A549 (cell line): ENCODE results near the gene VBP1. TPM values are rescaled to one million over a fixed set of nuclear protein-coding genes. Genes with fewer than 3 reads are reported as not detected.
A peak's percentile ranks its signal among the peaks of the same experiment; 100 is the strongest.

ENCODE experiments used
- ATAC-seq, 2 experiments: fragments of 200-7000 bp in 1 of 2; fragments of >200 bp in 1 of 2; cut with Nextera tagmentation in 1 of 2; cut with Tn5 transposase in 1 of 2; 3 replicates each; pipeline versions ENCODE4 v1.8.0 to v1.9.1; 2018 to 2020; ENCODE audit warnings: mild to moderate bottlenecking in 1 of 2, moderate library complexity in 1 of 2
- CTCF ChIA-PET: fragments of 300-600 bp; sonication (Branson Sonifier 250); formaldehyde crosslinking; extraction: SDS; loops from one replicate; lab custom pipeline; 2021; ENCODE audit warnings: antibody characterized with exemption, inconsistent platforms; lab: Yijun Ruan, JAX
- POLR2A ChIA-PET: fragments of 350-600 bp; formaldehyde crosslinking; extraction: SDS; loops from one replicate; lab custom pipeline; 2021; ENCODE audit warnings: antibody characterized with exemption, inconsistent platforms; lab: Yijun Ruan, JAX
- DNase-seq, 2 experiments: peaks; one replicate each; pipeline versions ENCODE4 v3.0.0 to v3.0.0-alpha.2; 2011 to 2016; ENCODE audit warnings: low read depth in 1 of 2, low spot score in 1 of 2
- FAIRE-seq: peaks from 2 replicates; lab custom pipeline; 2011; peaks lifted over from hg19 to GRCh38; lab: Jason Lieb, UNC
- H3K27ac ChIP-seq, 2 experiments: fragments of >200 bp; sonication (Bioruptor Twin); formaldehyde crosslinking; 3 replicates each; pipeline ENCODE4 v1.5.1; 2016 to 2017
- H3K4me1 ChIP-seq: fragments of >200 bp; sonication (Bioruptor Twin); formaldehyde crosslinking; 3 replicates; pipeline ENCODE4 v1.6.1; 2016
- H3K4me2 ChIP-seq: fragments of >200 bp; sonication (Bioruptor Twin); formaldehyde crosslinking; 3 replicates; pipeline ENCODE4 v1.6.1; 2016
- H3K4me3 ChIP-seq: fragments of >200 bp; sonication (Bioruptor Twin); formaldehyde crosslinking; 3 replicates; pipeline ENCODE4 v1.5.1; 2016
- H3K9me3 ChIP-seq: fragments of >200 bp; sonication (Bioruptor Twin); formaldehyde crosslinking; 3 replicates; pipeline ENCODE4 v1.6.1; 2016
- BCL3 ChIP-seq: fragments of >200 bp; sonication (Bioruptor Twin); formaldehyde crosslinking; IDR thresholded peaks from 3 replicates; pipeline ENCODE4 v1.6.1; 2016
- BHLHE40 ChIP-seq: IDR thresholded peaks from 2 replicates; pipeline ENCODE4 v1.6.1; 2012; ENCODE audit warnings: low read depth, low read length, inconsistent platforms
- CHD2 ChIP-seq: fragments of 150-350 bp; IDR thresholded peaks from 2 replicates; pipeline ENCODE4 v1.6.1; 2014; ENCODE audit warnings: low read length; ENCODE audit not compliant: partially characterized antibody
- CHD4 ChIP-seq: fragments of 200-600 bp; sonication (generic); IDR thresholded peaks from 2 replicates; pipeline ENCODE4 v1.6.1; 2016; ENCODE audit warnings: antibody characterized with exemption, mild to moderate bottlenecking, borderline replicate concordance
- E2F6 ChIP-seq: IDR thresholded peaks from 2 replicates; pipeline ENCODE4 v1.6.1; 2012; ENCODE audit warnings: low read depth, borderline replicate concordance
- EHF ChIP-seq: fragments of 250-450 bp; sonication (Bioruptor Pico); IDR thresholded peaks from 2 replicates; pipeline ENCODE4 v1.5.0; 2020; ENCODE audit warnings: mild to moderate bottlenecking
- ELK1 ChIP-seq: fragments of 150-350 bp; IDR thresholded peaks from 2 replicates; pipeline ENCODE4 v1.6.1; 2014; ENCODE audit warnings: low read depth, mild to moderate bottlenecking, low read length
- ESRRA ChIP-seq: fragments of 150-350 bp; IDR thresholded peaks from 2 replicates; pipeline ENCODE4 v1.6.1; 2014; ENCODE audit warnings: mild to moderate bottlenecking, low read length, borderline replicate concordance
- FOSB ChIP-seq: fragments of 250-450 bp; sonication (Bioruptor Pico); IDR thresholded peaks from 2 replicates; pipeline ENCODE4 v1.5.0; 2020; ENCODE audit warnings: mild to moderate bottlenecking, moderate library complexity
- FOSL2 ChIP-seq, 2 experiments: fragments of 450-650 bp in 1 of 2; fragments of >200 bp in 1 of 2; sonication (Bioruptor Twin) in 1 of 2; formaldehyde crosslinking; IDR thresholded peaks; 2 replicates each; pipeline versions ENCODE4 v1.5.0 to v1.6.1; 2016 to 2020; ENCODE audit warnings: mild to moderate bottlenecking in 1 of 2, moderate library complexity in 1 of 2
- FOXS1 ChIP-seq: fragments of 250-450 bp; sonication (Bioruptor Pico); IDR thresholded peaks from 2 replicates; pipeline ENCODE4 v1.5.0; 2020; ENCODE audit warnings: mild to moderate bottlenecking, moderate library complexity
- GATA3 ChIP-seq: IDR thresholded peaks from 2 replicates; pipeline ENCODE4 v1.6.1; 2012; ENCODE audit warnings: borderline replicate concordance
- HDAC2 ChIP-seq: fragments of 200-600 bp; sonication (generic); IDR thresholded peaks from 2 replicates; pipeline ENCODE4 v1.6.1; 2016
- HES2 ChIP-seq: fragments of >200 bp; sonication (Bioruptor Twin); formaldehyde crosslinking; IDR thresholded peaks from 2 replicates; pipeline ENCODE4 v1.6.1; 2016
- JUN ChIP-seq, 2 experiments: fragments of >200 bp; sonication (Bioruptor Twin); formaldehyde crosslinking; IDR thresholded peaks; 2 replicates in 1 of 2; 3 replicates in 1 of 2; pipeline ENCODE4 v1.6.1; 2016 to 2017
- MAX ChIP-seq: IDR thresholded peaks from 2 replicates; pipeline ENCODE4 v1.6.1; 2012
- MAZ ChIP-seq: fragments of 150-350 bp; IDR thresholded peaks from 2 replicates; pipeline ENCODE4 v1.6.1; 2014; ENCODE audit warnings: antibody characterized with exemption, low read depth, low read length, borderline replicate concordance
- MYC ChIP-seq: IDR thresholded peaks from 2 replicates; pipeline ENCODE4 v1.6.1; 2012; ENCODE audit warnings: mild to moderate bottlenecking, inconsistent platforms, low read length, improper control_type of control experiment, borderline replicate concordance
- NR3C1 ChIP-seq: fragments of >200 bp; sonication (Bioruptor Twin); formaldehyde crosslinking; IDR thresholded peaks from 3 replicates; pipeline ENCODE4 v1.6.1; 2017
- POLR2A ChIP-seq: IDR thresholded peaks from 2 replicates; pipeline ENCODE4 v1.6.1; 2012; ENCODE audit warnings: mild to moderate bottlenecking, low read length
- RAD21 ChIP-seq, 2 experiments: fragments of >200 bp in 1 of 2; sonication (Bioruptor Twin) in 1 of 2; formaldehyde crosslinking in 1 of 2; IDR thresholded peaks in 1 of 2; conservative IDR thresholded peaks in 1 of 2; 2 replicates in 1 of 2; 3 replicates in 1 of 2; pipeline ENCODE4 v1.6.1; 2012 to 2018; ENCODE audit warnings: inconsistent platforms in 1 of 2
- RARB ChIP-seq: fragments of 250-450 bp; sonication (Bioruptor Pico); IDR thresholded peaks from 2 replicates; pipeline ENCODE4 v1.8.0; 2021; ENCODE audit warnings: mild to moderate bottlenecking, moderate library complexity
- RCOR1 ChIP-seq: fragments of 150-350 bp; IDR thresholded peaks from 2 replicates; pipeline ENCODE4 v1.6.1; 2014; ENCODE audit warnings: antibody characterized with exemption, low read length, low read depth
- RNF2 ChIP-seq: fragments of 200-600 bp; sonication (generic); IDR thresholded peaks from 2 replicates; pipeline ENCODE4 v1.6.1; 2016; ENCODE audit warnings: low read depth, mild to moderate bottlenecking, antibody characterized with exemption, moderate library complexity, borderline replicate concordance
- SREBF2 ChIP-seq: fragments of 450-650 bp; IDR thresholded peaks from 2 replicates; pipeline ENCODE4 v1.6.1; 2014; ENCODE audit warnings: mild to moderate bottlenecking, moderate library complexity
- TFCP2L1 ChIP-seq: fragments of 250-450 bp; sonication (Bioruptor Pico); IDR thresholded peaks from 2 replicates; pipeline ENCODE4 v1.5.0; 2021; ENCODE audit warnings: mild to moderate bottlenecking
- ZNF302 ChIP-seq: fragments of 250-450 bp; sonication (Bioruptor Pico); IDR thresholded peaks from 2 replicates; pipeline ENCODE4 v1.9.0; 2021; ENCODE audit warnings: inconsistent platforms, mild to moderate bottlenecking, moderate library complexity
- WGBS: methylation state at CpG from one replicate; pipeline ENCODE4 v1.1.6; 2017; ENCODE audit errors: missing lambda C conversion rate; 5-methylcytosine and 5-hydroxymethylcytosine counted together
- polyA plus RNA-seq, 4 experiments: library from polyadenylated mRNA; depleted of rRNA in 3 of 4; stranded (reverse); fragments of >200 nt; fragmentation: RNase III in 1 of 4; extraction: RNeasy Plus Mini Kit Qiagen cat#74134 plus additional on column Dnase treatment in 1 of 4; gene quantifications; 2 replicates in 3 of 4; 3 replicates in 1 of 4; pipeline ENCODE4 v1.2.3, GENCODE V29; 2011 to 2017
- TF ChIP-seq, protein P1 (sequence below): IDR thresholded peaks from 2 replicates; pipeline ENCODE4 v1.6.1; 2012

The VBP1 gene
- polyA plus RNA-seq, 2 of the 4 experiments (the other 2 are of a cell fraction): 74.3 to 105 TPM

- H3K9me3 ChIP-seq: no peaks in the 10 kb centered on the region
- 28% methylated on average over 3 of the region's 3 CpGs for WGBS
- no peak for DNase-seq
- FAIRE-seq: no peak
- 0 out of 3 replicates have a peak, but pooled peaks cover 3% of the 10 kb centered on the region for H3K4me1 ChIP-seq
- TF ChIP-seq MAX (no peak), MYC (no peak), POLR2A (no peak), GATA3 (no peak), ESRRA (no peak), FOXS1 (CRISPR knock-in tag) (no peak), TFCP2L1 (CRISPR knock-in tag) (no peak)
- ChIA-PET CTCF (no interaction called here), POLR2A (no interaction called here)
- H3K4me2 ChIP-seq: no peak overlapping the region
- H3K27ac ChIP-seq: no peak overlapping the region
- H3K4me3 ChIP-seq: no peak overlapping the region
- ATAC-seq: no peak
Observed at GRCh38 chrX:155259752-155260151, 43.5 kb downstream of the VBP1 start.

- FAIRE-seq: peak; percentile 89
- ChIA-PET CTCF (no interaction called here), POLR2A (no interaction called here)
- no peak for ATAC-seq
- Histone ChIP-seq H3K4me3 (peak overlapping the region; percentile 55; the same call in 2 of the 3 replicates), H3K4me1 (0 out of 3 replicates have a peak, but pooled peaks cover 3% of the 10 kb centered on the region), H3K4me2 (peak overlapping the region; percentile 78), H3K27ac (no peak overlapping the region; a peak in 1 of 6 replicates), H3K9me3 (no peaks in the 10 kb centered on the region)
- no peak for TF ChIP-seq E2F6
- no peak for TF ChIP-seq FOSB (CRISPR knock-in tag)
- no peak for TF ChIP-seq RARB
- no peak for TF ChIP-seq CHD2
- no peak for TF ChIP-seq MAZ
- 49% methylated on average over 5 of the region's 5 CpGs for WGBS
- DNase-seq: no peak
Observed at GRCh38 chrX:155262970-155263754, 46.9 kb downstream of the VBP1 start.

DNA sequence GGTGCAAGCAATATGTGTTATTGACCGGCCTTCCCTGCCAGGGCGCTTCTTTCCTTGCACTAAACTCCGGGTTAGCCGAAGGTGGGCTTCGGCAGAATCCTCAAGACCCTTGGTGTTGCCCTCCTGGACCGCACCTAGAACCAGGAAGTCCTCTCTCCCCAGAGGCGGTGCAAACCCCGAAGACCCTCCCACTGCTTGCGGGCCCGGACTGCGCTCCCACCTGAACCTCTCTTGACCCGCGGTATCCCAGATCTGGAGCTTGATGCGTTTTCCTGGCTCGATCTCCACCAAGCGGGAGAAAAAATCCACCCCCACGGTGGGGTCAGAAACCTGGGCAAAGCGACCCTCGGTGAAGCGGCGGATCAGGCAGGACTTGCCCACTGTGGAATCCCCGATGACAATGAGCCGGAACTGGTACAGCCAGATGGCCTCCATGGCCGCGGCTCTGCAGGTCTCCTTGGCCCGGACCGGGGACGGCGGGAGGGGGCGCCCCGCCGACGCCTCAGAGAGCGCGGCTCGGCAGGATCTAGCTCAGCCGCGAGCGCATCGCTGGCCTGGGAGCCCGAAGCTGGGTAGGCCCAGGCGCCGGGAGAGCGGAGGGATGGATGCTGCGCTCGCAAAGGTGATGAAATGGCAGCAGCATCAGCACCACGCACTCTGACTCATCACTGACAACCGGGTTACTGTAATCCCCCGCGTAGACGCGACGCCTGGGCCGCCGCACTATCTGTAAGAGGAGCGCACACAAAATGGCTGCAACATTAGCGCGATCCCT is 47.8 kb downstream of the VBP1 start, which contains the start of gene RAB39B:
TSS of gene RAB39B (minus strand) at position 638 of the 775 bp plus-strand sequence. CDS start at position 435, 203 bp downstream.
- Histone ChIP-seq H3K4me1 (0 out of 3 replicates have a peak, but pooled peaks cover 3% of the 10 kb centered on the region), H3K9me3 (no peaks in the 10 kb centered on the region), H3K4me3 (peak within 1 kb of the TSS; percentile 55), H3K4me2 (peak within 1 kb of the TSS; percentile 78), H3K27ac (peak within 1 kb of the TSS; percentile 32 to 82; a peak in 5 of 6 replicates)
- POLR2A ChIA-PET: no interaction called here
- WGBS: 16% methylated on average over 20 of the region's 58 CpGs
- peak; percentile 99 to 100 for ATAC-seq
- FAIRE-seq: peak; percentile 88
- peak; percentile 51 to 74 for DNase-seq
- CTCF ChIA-PET: no interaction called here
- TF ChIP-seq EHF (CRISPR knock-in tag): no peak
- no peak for TF ChIP-seq ZNF302
- no peak for TF ChIP-seq NR3C1
- TF ChIP-seq RCOR1: peak; percentile 75; the same call in 1 of the 2 replicates
- no peak for TF ChIP-seq RNF2
- TF ChIP-seq RAD21 (conservative IDR thresholded peaks at IDR 0.05 in 1 of 2, IDR thresholded peaks at IDR 0.05 in 1 of 2): peak in 1 of 2 experiments; percentile 1; a peak in 2 of 5 replicates
- TF ChIP-seq SREBF2: no peak
- peak; percentile 72; the same call in 1 of the 2 replicates for TF ChIP-seq HDAC2
- TF ChIP-seq MAZ: no peak
- TF ChIP-seq BCL3: no peak
- peak in 1 of 2 experiments; percentile 49; a peak in 1 of 5 replicates for TF ChIP-seq JUN (IDR thresholded peaks at IDR 0.05)
- TF ChIP-seq, protein P1, sequence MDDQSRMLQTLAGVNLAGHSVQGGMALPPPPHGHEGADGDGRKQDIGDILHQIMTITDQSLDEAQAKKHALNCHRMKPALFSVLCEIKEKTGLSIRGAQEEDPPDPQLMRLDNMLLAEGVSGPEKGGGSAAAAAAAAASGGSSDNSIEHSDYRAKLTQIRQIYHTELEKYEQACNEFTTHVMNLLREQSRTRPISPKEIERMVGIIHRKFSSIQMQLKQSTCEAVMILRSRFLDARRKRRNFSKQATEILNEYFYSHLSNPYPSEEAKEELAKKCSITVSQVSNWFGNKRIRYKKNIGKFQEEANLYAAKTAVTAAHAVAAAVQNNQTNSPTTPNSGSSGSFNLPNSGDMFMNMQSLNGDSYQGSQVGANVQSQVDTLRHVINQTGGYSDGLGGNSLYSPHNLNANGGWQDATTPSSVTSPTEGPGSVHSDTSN: no peak
- TF ChIP-seq GATA3: no peak
- no peak for TF ChIP-seq BHLHE40
- no peak for TF ChIP-seq HES2
- no peak for TF ChIP-seq CHD4
- no peak for TF ChIP-seq ELK1
- 0 out of 2 replicates have a peak, but pooled peaks have one; percentile 48 for TF ChIP-seq FOSL2 (IDR thresholded peaks at IDR 0.05)
- TF ChIP-seq FOSL2 (CRISPR knock-in tag; IDR thresholded peaks at IDR 0.05): peak; percentile 90
- no peak for TF ChIP-seq MYC
